NCI-H2171 (cell line): ENCODE measurements around the gene STXBP5.

Experiments
- DNase-seq: peaks from one replicate; lab custom pipeline; 2025; lab: John Stamatoyannopoulos, UW

Gene STXBP5

GRCh38 chr6:147178355-147178754 lies 25.9 kb upstream of the STXBP5 start:
- DNase-seq = no peak

DNA sequence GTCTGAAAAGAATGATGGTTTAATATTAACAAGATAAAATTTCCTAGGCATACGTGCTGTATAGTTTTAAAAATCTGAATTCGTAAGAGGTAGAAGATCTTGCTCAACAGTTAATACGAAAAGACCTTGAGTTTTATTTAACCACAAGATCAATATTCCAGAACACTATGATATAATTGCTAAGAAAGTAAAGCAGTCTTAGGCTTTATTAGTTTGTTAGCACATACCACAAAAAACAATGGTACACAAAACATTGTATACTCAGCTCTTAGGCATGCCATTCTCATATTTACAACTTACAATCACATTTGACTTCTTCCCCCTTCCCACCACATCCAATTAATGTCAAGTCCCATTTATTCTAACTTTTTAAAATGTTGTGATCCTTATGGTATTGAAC lies 24.4 kb upstream of the STXBP5 start:
- no peak for DNase-seq

DNA sequence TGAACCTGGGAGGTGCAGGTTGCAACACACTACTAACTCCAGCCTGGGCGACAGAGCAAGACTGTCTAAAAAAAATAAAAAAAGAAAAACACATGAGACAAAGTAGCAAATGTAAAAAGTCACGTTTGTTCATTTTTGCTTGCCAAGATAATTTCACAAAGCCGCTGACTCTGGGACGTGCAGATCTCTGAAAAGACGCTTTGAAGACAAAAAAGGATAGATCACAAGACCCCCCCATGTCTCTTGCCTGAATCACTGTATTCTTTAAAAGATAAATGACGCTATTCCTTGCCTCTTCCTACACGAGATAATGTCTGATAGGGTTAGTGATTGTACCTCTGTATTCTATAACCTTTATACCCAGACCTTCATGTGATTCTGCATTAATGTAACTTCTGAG lies 23.3 kb upstream of the STXBP5 start:
- no peak for DNase-seq

GRCh38 chr6:147184379-147184778 lies 19.8 kb upstream of the STXBP5 start:
- DNase-seq = no peak

DNA sequence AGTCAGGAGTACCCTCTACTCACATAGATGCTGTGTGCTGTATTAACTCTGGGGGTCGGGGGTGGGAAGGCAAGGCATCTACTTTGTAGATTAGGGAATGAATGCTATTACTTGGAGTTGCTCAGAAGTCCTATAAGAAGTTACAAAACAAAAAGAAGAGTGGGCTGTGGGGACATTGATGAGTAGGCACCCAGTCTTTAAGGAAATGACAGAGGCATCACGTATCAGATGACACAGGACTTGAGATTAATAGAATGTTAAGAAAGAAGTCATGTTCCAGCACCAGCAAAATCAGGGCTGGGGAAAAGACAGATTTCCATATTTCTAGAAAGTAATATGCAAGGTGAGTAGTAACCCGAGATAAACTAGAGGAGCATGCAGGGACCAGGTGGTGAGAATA lies 19.0 kb upstream of the STXBP5 start:
- no peak for DNase-seq

GRCh38 chr6:147190556-147190955 lies 13.7 kb upstream of the STXBP5 start:
- DNase-seq = no peak

- no peak for DNase-seq
Measured at GRCh38 chr6:147192278-147192911, 11.8 kb upstream of the STXBP5 start.

DNA sequence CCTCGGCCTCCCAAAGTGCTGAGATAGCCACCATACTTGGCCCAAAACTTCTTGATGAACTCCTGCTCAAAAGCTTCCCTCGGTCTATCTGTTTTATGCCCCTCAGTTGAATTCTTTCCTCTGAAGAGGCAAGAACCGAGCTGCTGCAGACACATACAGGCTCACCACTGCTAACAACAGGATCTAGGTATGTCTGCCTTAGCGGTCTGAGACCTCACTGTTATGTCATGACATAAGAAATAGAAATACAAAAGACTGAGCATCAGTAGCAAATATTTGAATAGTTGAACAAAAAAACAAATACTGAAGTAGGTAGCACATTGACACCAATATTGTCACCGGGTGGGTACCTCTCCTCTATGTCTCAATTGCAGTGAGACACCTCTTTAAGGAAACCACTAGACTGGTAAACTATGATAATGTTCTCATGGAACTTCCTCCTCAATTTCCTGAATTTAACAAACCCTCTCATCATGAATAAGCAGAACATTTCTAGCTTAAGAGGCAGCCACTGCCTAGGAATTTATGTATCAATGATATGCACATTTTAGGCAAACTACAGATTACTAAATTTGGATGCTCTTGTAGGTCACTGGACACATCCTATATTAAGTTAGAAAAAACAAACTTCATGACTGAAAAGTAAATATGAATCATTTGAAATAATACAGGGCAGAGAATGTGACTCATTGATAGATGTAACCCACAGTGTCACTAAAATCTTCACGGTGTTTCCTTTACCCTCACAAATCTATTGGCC lies 9.4 kb upstream of the STXBP5 start:
- DNase-seq = no peak

DNA sequence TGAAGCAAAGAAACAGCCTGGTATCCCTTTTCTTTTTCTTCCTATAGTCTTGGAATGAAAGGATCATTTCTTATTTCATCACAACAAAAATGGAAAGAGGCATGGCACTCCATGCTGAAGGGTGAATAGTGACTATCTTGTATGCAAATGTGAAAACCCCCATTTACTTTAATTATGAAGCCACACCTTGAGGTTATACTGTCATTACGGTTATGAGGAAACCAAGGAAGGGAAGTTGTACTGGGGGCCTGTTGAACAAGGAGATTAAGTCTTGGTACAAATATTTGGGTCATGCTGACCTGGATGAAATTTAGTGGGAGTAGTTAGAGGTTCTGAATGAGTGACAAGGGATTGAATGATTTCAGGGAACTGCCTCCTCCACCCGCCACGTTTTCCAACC lies 8.7 kb upstream of the STXBP5 start:
- no peak for DNase-seq

DNA sequence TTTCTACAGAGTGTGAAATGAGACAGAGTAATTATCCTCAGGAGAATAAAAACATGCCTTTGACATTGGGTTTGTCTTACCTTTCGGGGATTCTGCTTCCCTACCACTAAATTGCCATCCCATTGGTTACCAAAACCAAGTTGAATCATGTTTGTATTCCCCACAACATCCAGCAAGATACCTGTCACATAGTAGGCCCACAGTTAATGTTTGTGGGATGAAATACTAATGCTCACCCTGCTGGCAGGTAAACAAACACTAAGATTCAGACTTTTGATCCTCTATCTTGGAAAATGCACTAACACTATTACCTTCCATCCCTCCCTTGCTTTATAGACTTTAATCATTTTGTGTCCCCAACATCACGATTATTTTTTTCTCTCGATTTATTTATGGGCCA lies 8.2 kb upstream of the STXBP5 start:
- no peak for DNase-seq

GRCh38 chr6:147200711-147201110 lies 3.5 kb upstream of the STXBP5 start:
- DNase-seq = no peak

DNA sequence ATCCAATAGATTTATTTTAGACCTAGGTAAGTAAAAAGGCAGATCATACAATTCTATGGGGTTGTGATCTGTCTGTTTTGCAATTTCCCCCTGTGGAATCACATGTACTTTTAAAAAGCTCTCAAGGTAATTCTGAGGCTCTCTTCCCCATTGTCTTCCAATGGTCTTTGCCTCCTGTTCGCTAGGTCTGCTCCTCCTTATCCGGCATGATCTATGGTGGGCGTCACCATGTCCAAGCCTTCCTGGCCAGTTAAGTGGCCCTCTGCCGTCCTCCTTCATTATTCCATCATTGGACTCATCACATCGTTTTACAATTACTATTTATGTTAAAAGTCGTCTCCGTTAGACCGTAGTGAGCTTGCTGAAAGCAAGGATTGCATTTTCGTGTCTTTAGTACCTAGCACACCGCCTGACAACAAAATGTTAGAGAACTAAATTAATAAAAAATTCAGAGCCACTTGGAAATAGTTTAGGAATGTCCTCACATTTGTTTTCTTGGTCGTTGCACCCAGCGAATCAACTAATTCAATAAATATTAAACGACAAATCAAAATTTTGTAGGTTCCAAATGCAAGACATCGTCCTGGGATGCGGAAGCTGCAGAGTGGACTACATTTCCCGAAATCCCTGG lies 2.2 kb upstream of the STXBP5 start:
- no peak for DNase-seq

GRCh38 chr6:147202516-147203310 lies 1.5 kb upstream of the STXBP5 start:
- DNase-seq = peak; percentile 93

DNA sequence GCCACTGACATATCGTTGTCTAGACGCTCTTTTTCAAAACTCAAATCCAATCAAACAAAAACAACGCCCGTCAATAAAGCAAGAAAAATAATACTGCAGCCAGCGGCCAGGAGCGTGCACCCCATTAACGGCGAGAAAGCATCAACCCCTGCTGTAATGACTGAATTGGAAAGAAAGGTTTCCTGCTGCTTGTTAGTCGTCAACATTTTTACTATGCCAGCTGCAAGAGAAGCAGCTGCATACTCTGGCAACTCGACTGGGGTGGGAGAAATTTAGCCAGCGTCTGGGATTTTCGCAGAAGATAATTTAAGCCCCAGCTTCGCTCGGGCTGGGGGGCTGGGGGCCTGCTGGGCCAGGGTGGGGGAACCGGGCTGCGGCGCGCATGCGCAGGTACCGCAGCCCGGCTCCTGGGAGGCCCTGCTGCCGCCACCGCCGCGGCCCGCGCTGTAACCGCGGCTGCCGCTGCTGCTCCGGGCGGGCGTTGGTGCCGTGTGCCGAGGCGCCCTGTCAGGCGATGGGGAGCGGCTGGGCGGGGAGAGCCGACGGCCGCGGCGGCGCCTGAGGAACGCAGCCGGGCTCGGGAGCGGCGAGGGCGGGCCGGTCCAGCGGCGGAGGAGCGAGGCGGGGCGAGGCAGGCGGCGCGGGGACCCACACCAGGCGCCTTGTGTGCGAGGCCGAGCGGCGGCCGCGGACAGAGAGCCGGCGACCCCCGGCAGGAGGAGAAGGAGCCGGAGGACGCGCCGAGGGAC lies 732 bp upstream of the STXBP5 start:
- peak; percentile 62 for DNase-seq

GRCh38 chr6:147204843-147205311 lies 660 bp downstream of the STXBP5 start:
- no peak for DNase-seq

GRCh38 chr6:147205690-147206600 lies 1.7 kb downstream of the STXBP5 start:
- no peak for DNase-seq

- DNase-seq = no peak
Measured at GRCh38 chr6:147207351-147207750, 3.1 kb downstream of the STXBP5 start.

GRCh38 chr6:147207837-147208754 lies 3.9 kb downstream of the STXBP5 start:
- no peak for DNase-seq

DNA sequence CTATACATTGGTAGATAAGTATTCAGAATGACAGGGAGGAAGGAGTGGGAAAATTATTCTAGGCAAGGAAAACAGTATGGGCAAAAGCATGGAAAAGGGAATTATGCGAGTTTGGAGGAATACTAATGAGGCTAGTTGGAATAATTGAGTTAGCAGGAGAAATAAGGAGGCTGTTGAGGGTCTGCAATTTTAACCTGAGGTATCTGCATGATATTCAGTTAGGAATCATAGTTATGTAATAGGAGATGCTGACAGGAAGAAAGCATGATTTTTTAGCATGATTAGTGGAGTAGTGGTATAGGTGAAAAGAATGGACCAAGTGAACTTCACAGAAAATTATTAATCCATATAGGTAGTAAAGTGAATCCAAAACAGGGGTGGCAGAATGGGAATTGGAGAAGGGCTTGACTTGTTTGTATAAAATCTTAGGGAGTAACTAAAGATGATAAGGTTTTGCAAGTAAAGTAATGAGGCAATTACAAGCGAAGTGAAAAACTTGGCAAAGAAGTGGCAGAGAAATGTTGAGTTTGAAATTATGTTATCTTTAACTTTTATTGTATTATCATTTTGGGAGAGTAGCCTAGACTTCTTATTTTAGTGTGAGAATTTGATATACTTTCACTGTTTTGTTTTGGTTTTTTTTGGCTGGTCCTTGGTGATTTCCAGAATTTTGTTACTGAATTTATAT lies 5.7 kb downstream of the STXBP5 start:
- DNase-seq = no peak
